HG03135 (cell line): ENCODE data around the gene ALB.

ENCODE experiments used
- ATAC-seq: cut with Tn5 transposase; IDR thresholded peaks from one replicate; pipeline ENCODE4 v1.9.1; 2021; ENCODE audit warnings: mild to moderate bottlenecking, moderate library complexity; ENCODE audit not compliant: unreplicated experiment

Gene ALB

DNA sequence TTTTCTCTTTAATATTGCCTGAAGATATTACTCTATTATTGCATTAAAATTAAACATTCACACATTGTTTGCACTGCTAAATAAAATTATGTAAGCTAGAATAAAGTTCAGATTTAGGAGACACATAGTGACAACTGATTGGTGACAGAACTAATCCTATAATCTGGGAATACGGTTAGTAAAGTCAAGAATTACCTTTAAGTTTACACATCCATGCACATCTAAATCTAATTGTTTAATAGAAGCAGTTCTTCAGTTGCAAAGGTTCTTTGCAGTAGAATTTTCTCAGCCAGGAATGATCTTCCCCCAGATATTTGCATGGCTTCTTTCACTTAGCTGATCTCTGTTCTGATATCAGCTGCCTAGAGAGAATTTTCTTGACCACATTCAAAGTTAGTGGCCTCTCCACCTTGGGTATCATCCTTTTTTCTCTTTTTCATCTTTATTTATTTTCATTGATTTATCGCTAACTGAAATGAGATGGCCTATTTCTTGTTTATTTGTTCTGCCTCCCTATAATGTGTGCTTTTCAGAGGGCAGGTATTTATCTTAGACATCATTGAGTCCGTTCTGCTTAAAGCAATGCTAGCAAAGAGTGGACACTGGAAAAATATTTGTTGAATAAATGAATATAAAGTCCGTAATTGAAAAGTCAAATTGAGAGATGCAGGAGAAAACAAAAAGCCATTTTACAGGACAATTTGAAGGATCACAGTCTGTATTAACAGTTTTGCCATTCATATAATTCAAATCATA, 44.5 kb downstream of the ALB start:
- ATAC-seq = no peak

DNA sequence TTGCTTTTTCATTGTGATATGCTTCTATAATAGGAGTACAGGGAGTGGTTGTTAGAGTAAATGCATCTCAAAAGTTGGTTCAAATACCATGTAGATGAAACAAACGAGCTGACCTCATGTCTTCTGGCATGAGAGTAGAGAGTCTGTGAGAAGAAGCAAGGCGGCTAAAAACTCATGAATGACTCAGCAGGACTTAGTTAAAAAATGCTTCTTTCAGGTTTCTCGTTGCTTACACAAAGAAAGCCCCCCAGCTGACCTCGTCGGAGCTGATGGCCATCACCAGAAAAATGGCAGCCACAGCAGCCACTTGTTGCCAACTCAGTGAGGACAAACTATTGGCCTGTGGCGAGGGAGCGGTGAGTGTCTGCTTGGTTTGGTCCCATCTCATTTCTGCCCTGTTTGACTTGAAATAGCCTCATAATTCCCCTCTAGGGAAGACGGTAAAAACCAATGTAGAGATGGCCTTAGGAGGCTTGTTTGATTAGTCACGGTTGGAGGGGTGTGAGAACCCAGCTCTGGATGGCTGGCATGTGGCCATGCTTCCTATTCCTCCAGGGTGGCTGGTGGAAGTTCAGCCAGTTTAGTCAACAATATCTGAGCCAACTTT, 46.4 kb downstream of the ALB start:
- ATAC-seq = no peak

DNA sequence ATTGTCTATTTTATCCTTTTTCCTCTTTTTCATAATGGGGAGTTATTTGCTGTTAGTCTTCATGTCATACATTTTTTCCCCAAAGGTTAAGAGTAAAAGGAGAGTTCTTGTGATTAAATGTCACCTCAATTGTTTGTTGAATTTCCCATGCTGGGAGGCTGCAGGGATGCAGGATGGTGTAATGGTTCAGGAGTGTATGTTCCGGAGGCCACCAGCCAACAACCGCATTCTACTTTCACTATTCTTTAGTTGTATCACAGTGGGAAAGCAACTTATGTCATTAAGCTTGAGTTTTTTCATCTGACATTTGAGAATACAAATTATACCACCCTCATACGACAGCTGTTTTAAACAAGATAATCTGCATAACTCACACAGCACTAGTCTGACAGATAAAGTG, 47.3 kb downstream of the ALB start:
- ATAC-seq = no peak

DNA sequence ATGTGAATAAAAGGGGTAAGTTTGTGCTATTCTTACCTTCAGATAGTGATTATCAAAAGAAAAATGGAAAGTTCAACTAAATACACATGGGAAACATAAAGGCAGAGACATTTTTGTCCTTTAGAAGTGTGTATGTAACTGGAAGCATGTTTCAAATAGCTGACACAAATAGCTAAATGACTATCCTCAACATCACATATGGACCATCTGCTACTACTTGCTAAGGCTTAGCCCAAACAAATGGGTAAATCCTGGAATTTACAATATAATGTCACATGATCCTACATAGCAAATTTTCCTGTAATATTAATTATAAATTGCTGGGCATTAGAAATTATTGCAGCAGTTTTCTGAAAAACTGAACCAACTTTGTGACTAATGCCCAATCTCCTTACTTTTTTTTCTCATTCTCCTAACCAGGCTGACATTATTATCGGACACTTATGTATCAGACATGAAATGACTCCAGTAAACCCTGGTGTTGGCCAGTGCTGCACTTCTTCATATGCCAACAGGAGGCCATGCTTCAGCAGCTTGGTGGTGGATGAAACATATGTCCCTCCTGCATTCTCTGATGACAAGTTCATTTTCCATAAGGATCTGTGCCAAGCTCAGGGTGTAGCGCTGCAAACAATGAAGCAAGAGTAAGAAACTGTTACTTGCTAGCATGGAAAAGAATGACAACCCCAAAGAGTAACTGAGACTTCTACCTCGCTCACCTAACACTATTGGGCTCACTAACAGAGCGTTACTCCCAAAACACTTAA, 48.1 kb downstream of the ALB start:
- no peak for ATAC-seq

DNA sequence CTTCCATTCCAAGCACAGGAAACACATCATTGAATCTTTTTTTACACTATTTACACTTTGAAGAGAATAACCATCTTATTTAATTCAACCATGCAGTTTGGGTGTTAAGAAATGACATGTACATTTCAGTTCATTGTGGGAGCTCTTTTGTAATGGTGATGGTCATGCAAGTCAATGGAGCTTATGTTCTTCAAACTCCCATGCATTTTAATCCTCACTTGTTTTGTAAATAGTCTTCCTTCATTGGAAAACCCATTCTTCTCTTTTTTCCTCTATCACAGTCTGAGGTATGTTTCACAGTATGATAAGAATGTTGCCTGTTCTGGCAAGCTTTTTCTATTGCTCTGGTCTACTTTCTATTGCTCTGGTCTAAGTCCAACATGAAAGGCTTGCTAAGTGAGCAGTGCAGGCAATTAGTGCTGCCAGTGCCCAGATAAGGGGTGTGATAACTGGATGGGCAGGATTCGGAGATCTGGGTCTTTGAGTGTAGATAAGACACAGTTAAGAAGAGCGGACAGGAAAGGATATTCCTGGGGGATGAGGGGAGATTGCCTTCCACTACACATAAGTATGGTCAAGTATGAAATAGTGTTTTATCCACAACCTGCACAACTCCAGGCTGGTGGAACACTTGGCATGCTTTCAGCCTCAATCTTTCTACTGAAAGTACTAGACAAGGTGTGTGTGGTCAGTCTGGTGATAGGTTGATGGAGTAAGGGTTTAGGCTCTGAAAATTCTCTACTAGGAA, 49.0 kb downstream of the ALB start:
- no peak for ATAC-seq

DNA sequence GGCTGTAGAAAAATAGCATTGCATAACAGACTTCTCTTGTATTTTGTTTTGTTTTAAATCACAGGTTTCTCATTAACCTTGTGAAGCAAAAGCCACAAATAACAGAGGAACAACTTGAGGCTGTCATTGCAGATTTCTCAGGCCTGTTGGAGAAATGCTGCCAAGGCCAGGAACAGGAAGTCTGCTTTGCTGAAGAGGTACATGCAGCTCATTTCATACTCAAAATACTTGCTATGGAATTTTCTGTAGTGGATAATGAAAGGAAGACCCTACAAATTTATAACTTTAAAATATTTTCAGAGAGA, 49.6 kb downstream of the ALB start:
- ATAC-seq = no peak

DNA sequence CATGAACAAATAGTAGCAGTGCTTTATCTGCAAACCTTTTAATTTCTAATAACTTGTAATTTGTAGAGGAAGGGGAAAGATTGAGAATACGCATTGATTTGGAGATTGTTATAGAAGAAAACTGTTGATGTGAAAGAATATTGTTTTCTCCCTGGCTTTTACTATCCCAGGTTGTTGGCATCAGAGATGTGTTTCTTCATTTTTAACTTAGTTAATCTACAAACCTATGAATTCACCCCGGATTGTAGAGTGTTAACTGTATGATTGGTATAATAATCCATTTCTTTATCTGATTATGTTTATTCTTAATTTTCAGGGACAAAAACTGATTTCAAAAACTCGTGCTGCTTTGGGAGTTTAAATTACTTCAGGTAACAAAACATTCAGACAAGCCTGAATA, 50.8 kb downstream of the ALB start:
- no peak for ATAC-seq

DNA sequence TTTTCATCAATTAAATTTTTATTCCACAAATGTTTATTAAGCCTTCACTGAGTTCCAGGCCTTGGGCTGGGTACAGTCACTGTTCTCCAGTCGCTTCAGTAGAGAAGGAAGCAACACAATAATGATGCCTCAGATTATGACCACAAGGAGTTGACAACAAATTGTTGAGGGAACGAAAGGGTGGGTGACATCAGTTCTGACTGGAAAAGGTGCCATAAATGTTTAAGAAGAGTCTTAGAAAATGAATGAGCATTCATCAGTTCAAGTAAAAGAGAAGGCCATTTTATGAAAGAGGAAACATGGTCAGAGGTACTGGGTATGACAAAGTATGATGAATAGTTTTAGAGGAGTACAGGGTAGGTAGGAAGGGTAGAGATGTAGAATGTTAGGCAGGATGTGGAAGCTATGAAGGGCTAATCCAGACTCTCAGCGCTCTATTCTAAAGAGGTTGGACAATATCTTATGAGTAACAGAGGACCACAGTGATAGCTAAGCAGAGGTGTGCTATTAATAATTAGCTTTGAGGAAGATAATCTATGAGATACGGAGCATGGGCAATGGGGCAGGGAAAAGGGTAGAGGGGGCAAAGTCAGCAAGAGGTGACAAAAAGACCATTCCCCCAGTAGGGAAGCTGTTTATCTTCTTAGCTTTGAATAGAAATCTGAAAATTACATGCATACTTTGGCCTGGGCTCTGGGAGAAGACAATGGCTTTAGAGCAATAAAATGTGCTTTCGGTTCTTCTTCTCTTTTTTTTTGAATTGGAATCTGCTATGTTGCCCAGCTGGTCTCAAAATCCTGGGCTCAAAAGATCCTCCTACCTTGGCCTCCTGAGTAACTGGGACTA, 52.3 kb downstream of the ALB start:
- ATAC-seq = no peak

DNA sequence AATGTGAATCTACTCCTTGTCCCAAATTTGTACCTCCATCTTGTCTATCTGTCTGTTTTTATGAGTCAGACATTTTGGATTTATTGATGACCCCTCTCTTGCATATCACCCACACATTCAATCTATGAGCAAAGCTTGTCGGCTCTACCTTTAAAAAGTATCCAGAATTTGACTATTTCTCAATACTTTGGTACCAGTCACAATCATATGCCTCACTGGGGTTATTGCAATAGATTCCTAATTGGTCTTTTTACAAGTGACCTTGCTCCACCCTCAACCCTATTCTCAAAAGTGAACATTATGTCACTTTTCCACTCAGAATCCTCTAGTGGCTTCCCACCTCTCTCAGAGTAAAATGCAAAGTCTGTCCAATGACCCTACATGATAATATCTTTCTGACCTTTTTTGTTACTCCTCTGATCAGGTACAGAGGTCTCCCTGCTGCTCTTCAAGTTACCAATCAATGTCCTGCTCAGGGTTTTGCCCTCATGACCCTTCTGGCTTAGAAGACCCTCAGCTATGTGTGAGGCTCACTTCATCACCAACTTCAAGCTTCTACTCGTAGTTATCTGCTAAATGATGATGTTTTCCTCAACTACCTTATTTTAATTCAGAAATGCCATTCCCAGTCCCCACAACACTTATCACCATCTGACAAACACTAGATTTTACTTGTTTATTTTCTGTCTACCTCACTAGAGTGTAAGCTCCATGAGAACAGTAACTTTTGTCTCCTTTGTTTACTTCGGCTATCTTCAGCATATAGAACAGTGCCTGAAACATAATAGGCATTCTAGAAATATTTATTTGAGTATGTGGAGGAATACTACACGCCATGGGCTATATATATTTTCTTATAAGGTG, 54.3 kb downstream of the ALB start:
- no peak for ATAC-seq

DNA sequence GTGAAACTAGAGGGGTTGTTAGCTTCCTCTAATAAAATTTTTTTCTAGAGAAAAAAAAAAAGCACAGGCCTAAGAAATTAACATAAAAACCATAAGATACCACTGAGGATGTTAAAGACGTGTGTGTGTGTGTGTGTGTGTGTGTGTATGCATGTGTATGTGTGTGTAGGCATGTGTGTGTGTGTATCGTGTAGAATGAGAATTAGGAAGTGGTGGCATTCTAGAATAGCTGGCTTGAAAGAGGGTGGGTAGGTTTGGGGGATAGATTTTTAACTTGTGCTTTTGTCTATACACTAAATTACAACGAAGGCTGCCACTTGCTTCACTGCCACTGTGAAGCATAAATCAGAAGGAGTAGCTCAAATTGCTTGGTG, 54.9 kb downstream of the ALB start:
- no peak for ATAC-seq

DNA sequence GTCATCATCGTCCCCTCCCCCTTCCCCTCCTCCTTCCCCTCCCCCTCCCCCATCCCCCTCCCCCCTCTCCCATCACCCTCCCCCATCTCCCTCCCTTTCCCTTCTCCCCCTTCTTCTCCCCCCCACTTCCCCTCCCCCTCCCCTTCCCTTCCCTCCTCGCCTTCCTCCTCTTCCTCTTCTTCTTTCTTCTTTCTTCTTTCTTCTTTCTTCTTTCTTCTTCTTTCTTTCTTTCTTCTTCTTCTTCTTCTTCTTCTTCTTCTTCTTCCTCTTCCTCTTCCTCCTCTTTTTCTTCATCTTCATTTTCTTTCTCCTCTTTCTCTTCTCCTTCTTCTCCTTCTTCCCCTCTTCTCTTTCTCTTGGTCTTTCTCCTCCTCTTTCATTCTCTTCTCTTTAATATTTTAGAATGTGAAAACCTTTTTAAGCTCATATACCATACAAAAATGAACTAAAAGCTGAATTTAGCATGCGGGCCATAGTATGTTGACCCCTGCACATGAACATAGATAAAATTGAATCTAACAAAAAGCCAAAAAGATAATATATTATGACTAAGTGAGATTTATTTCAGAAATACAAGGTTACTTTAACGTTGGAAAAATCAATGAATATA, 56.9 kb downstream of the ALB start:
- ATAC-seq = no peak

DNA sequence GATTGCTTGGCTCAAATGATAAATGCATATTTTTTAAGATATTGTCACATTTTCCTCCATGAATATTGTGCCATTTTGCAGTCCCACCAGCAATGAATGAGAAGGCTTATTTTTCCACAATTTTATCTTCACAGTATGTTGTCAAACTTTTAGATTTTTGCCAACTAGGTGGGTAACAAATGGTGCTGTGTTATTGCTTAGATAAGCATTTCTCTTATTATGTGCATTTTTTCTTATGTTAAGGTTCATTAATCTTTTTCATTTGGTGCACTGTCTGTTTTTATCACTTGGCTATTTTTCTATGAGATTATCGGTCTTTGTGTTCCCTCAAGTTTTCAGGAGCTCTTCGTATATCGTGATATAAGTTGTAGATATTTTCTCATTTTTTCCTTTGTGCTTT, 64.1 kb downstream of the ALB start:
- ATAC-seq = no peak

DNA sequence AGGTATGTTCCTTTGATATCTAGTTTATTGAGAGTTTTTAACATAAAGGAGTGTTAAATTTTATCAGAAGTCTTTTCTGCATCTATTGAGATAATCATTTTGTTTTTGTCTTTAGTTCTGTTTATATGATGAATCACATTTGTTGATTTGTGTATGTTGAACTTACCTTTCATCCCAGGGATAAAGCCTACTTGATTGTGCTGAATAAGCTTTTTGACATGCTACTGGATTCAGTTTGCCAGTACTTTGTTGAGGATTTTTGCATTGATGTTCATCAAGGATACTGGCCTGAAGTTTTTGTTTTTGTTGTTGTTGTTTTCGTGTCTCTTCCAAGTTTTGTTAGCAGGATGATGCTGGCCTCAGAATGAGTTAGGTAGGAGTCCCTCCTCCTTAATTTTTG, 66.6 kb downstream of the ALB start:
- ATAC-seq = no peak
